Ammon's horn (tissue), 1 donor: ENCODE measurements around the gene TEX48.

Experiments used
- DNase-seq: peaks from one replicate; pipeline ENCODE4 v3.0.0-alpha.2; 2016; ENCODE audit warnings: low spot score

Gene TEX48

DNA sequence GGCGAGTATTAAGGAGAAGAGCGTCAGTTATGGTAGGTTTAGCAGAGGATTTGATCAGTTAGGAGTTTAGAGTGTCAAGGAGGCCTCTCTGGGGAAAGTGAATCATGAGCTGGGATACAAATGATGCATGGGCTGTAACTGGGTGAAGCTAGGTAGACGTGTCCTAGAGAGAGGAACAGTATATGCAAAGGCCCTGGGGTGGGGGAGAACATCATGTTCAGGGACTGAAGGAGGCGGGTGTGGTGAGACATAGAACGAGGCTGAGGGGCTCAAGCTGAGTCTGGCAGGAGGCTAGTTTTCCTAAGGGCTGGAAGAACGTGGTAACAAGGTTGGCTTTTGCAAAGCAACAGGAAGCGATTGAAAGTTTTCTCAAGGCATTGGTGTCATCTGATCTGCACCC lies 60.4 kb downstream of the TEX48 start:
- DNase-seq = no peak

DNA sequence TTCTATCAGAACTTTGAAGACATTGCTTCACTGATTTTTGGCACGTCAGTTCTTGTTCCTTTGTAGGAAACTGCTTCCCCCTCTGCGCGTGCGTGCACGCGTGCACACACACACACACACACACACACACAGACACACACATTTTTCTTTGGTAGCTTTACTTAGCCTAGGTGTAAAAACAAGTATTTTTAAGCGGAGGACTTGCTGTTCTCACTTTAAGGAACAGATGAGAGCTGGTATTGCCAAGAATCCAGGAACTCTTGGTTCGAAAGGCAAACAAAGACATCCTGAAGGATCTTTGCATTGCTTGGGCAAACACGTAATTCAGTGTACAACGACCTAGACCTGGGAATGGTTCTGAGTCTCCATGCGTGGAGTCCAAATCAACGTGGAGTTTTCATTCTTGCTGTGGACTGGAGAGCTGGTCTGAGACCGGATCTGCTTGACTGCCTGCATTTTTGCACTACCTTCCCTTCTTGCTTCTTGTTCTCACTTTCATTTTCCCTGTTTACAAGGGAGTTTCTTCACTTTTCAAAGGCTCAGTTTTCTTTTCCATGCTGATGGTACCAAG lies 62.7 kb downstream of the TEX48 start:
- peak; percentile 29 for DNase-seq

DNA sequence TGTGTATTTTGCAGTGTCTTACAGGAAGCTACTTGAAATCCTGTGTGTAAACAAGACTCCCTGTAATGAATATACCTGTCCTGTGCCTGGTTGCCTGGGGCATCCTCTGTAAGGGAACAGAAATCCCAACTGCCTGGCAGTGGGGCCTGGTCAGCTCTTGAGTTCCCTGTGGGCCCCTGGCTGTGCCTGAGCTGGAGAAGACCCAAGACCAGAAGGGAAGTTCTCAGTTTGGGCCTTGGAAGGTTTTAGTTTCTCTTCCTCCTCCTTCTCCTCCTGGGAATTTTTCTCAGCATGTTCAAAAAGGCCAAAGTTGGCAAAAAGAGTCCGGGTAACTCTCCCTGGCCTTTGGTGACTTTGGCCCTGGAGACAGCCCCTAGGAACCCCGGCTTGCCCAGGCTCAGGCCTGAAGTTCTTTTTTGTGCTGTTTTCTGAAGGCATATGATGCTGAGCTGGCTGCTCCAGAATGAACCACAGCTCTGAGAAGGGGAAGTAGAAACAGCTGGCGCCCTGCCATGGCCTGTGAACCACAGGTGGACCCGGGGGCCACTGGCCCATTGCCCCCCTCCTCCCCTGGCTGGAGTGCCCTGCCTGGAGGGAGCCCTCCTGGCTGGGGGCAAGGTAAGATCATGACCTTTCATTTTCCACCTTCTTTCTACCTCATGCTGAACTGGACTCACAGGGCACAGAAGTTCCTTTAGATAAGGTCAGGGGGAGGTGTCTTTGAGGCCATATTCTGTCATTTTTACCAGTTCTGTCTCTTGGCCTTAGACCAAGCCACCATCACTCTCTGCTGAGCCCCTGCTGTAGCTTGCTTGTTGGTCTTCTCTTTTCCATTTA lies 65.1 kb downstream of the TEX48 start:
- DNase-seq = peak; percentile 47
